Keratinocyte (primary cell): Measurements from ENCODE around the gene MANF. TPM values are rescaled to one million over a fixed set of nuclear protein-coding genes. Genes with fewer than 3 reads are reported as not detected.

Experiments
- DNase-seq: peaks from one replicate; pipeline ENCODE4 v3.0.0-alpha.2; 2011; ENCODE audit warnings: low read depth, missing footprints, low spot score
- FAIRE-seq: peaks from 2 replicates; lab custom pipeline; 2011; peaks lifted over from hg19 to GRCh38; lab: Jason Lieb, UNC
- H2AFZ ChIP-seq: 2 replicates; pipeline ENCODE4 v1.6.0; 2012; ENCODE audit warnings: low read length, control low read depth, inconsistent platforms; ENCODE audit not compliant: control insufficient read depth
- H3K27ac ChIP-seq: 2 replicates; pipeline ENCODE4 v1.5.1; 2011; ENCODE audit warnings: low read length; ENCODE audit not compliant: control insufficient read depth, insufficient read depth
- H3K27me3 ChIP-seq: 3 replicates; pipeline ENCODE4 v1.6.0; 2011; ENCODE audit warnings: low read length; ENCODE audit not compliant: control insufficient read depth, insufficient read depth; ENCODE audit errors: extremely low read depth
- H3K36me3 ChIP-seq, 2 experiments: 2 replicates in 1 of 2; 3 replicates in 1 of 2; pipeline ENCODE4 v1.5.1; 2011; ENCODE audit warnings: low read length in 2 of 2, mild to moderate bottlenecking in 1 of 2; ENCODE audit not compliant: control insufficient read depth in 2 of 2, insufficient read depth in 2 of 2; ENCODE audit errors: extremely low read depth in 1 of 2
- H3K4me1 ChIP-seq: 3 replicates; pipeline ENCODE4 v1.5.1; 2011; ENCODE audit warnings: low read length; ENCODE audit not compliant: control insufficient read depth, insufficient read depth; ENCODE audit errors: extremely low read depth
- H3K4me2 ChIP-seq: 3 replicates; pipeline ENCODE4 v1.6.0; 2011; ENCODE audit warnings: low read depth, low read length; ENCODE audit not compliant: control insufficient read depth, insufficient read depth; ENCODE audit errors: extremely low read depth
- H3K4me3 ChIP-seq, 3 experiments: fragments of 200-600 bp in 1 of 3; sonication (generic) in 1 of 3; 2 replicates in 2 of 3; 3 replicates in 1 of 3; pipeline ENCODE4 v1.5.1; 2011 to 2016; ENCODE audit warnings: low read length in 3 of 3, mild to moderate bottlenecking in 3 of 3, control low read depth in 2 of 3, inconsistent platforms in 1 of 3, low read depth in 1 of 3, mixed read lengths in 1 of 3, mixed run types in 1 of 3, moderate library complexity in 1 of 3; ENCODE audit not compliant: control insufficient read depth in 2 of 3, insufficient read depth in 2 of 3; ENCODE audit errors: extremely low read depth in 1 of 3
- H3K79me2 ChIP-seq: 2 replicates; pipeline ENCODE4 v1.6.0; 2012; ENCODE audit warnings: low read length; ENCODE audit not compliant: control insufficient read depth, insufficient read depth
- H3K9ac ChIP-seq: 3 replicates; pipeline ENCODE4 v1.6.0; 2011; ENCODE audit warnings: low read length; ENCODE audit not compliant: control insufficient read depth, insufficient read depth; ENCODE audit errors: extremely low read depth
- H3K9me1 ChIP-seq: 3 replicates; pipeline ENCODE4 v1.6.0; 2011; ENCODE audit warnings: low read length; ENCODE audit not compliant: control insufficient read depth, insufficient read depth; ENCODE audit errors: extremely low read depth
- H3K9me3 ChIP-seq: 2 replicates; pipeline ENCODE4 v1.5.1; 2012; ENCODE audit warnings: low read depth, low read length; ENCODE audit not compliant: control insufficient read depth
- H4K20me1 ChIP-seq: 3 replicates; pipeline ENCODE4 v1.6.0; 2011; ENCODE audit warnings: low read length; ENCODE audit not compliant: control insufficient read depth, insufficient read depth; ENCODE audit errors: extremely low read depth
- EZH2 ChIP-seq: IDR thresholded peaks from one replicate; pipeline ENCODE4 v1.6.1; 2012; ENCODE audit warnings: inconsistent platforms, mild to moderate bottlenecking, low read length, moderate library complexity
- dilution Hi-C: fragments of 300-500 bp; cut with MboI; formaldehyde crosslinking; loops from one replicate; pipeline ENCODE4 v1.7.0; 2020; ENCODE audit warnings: low sequenced_read_pairs; ENCODE audit not compliant: extremely low pct_ligation_motif_present
- polyA plus RNA-seq, 5 experiments: library from polyadenylated mRNA; depleted of rRNA in 3 of 5; stranded (reverse) in 3 of 5; stranded (forward) in 1 of 5; unstranded in 1 of 5; fragments of >200 nt; gene quantifications; 1 replicate in 1 of 5; 2 replicates in 3 of 5; 3 replicates in 1 of 5; pipeline versions ENCODE4 v1.2.1 to v1.2.3, GENCODE V29; 2011 to 2012; ENCODE audit warnings: missing spikeins in 2 of 5, low read depth in 1 of 5, low replicate concordance in 1 of 5
- TF ChIP-seq, protein P1 (sequence below), 3 experiments: IDR thresholded peaks in 1 of 3; conservative IDR thresholded peaks in 1 of 3; optimal IDR thresholded peaks in 1 of 3; 2 replicates in 2 of 3; 3 replicates in 1 of 3; pipeline versions ENCODE3 to v1.5.1; 2011; ENCODE audit warnings: low read length in 3 of 3, mild to moderate bottlenecking in 3 of 3, moderate library complexity in 2 of 3, control low read depth in 1 of 3, inconsistent platforms in 1 of 3; ENCODE audit not compliant: insufficient read depth in 2 of 3; ENCODE audit errors: extremely low read depth in 1 of 3

MANF gene
- polyA plus RNA-seq, 1 donor (not counting 4 experiments of a cell fraction or from before 2014, with no cell fraction given) = 143 TPM

DNA sequence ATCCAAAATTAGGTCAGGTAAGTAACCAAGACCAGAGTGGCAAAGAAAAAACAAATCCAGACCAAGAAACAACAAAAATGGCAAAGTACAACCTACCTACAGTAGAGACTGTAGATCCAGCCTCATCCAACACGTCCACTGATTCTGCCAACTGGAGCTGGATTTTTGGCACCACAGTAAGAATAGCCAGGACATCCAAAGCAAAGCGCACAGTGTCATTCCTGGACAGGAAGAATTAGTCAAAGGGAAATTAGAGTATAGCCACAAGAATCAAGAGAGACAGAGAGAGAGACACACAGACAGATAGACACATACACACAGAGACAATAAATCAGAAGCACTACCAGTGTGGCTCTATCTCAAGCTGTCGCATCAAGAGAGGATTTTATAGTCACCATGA, 37.1 kb downstream of the MANF start:
- H3K36me3 ChIP-seq = peaks cover 6 to 19% of the 10 kb centered on the region in 2 experiments
- H3K4me1 ChIP-seq = no peaks in the 10 kb centered on the region
- H3K4me3 ChIP-seq = no peak overlapping the region
- H3K9me1 ChIP-seq = no peaks in the 10 kb centered on the region
- DNase-seq = no peak
- no peak for FAIRE-seq
- H3K4me2 ChIP-seq = no peak overlapping the region
- H3K79me2 ChIP-seq = no peaks in the 10 kb centered on the region
- H4K20me1 ChIP-seq = no peaks in the 10 kb centered on the region
- H3K27me3 ChIP-seq = no peaks in the 10 kb centered on the region
- H3K9ac ChIP-seq = no peak overlapping the region
- no peaks in the 10 kb centered on the region for H3K9me3 ChIP-seq
- dilution Hi-C loops = no loop called here
- TF ChIP-seq EZH2 = no peak
- TF ChIP-seq, protein P1, sequence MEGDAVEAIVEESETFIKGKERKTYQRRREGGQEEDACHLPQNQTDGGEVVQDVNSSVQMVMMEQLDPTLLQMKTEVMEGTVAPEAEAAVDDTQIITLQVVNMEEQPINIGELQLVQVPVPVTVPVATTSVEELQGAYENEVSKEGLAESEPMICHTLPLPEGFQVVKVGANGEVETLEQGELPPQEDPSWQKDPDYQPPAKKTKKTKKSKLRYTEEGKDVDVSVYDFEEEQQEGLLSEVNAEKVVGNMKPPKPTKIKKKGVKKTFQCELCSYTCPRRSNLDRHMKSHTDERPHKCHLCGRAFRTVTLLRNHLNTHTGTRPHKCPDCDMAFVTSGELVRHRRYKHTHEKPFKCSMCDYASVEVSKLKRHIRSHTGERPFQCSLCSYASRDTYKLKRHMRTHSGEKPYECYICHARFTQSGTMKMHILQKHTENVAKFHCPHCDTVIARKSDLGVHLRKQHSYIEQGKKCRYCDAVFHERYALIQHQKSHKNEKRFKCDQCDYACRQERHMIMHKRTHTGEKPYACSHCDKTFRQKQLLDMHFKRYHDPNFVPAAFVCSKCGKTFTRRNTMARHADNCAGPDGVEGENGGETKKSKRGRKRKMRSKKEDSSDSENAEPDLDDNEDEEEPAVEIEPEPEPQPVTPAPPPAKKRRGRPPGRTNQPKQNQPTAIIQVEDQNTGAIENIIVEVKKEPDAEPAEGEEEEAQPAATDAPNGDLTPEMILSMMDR (optimal IDR thresholded peaks at IDR 0.05 in 1 of 3, IDR thresholded peaks at IDR 0.05 in 1 of 3, conservative IDR thresholded peaks at IDR 0.05 in 1 of 3; ENCODE audit: extremely low read depth in 1 of 3, insufficient read depth in 2 of 3, low read length in 3 of 3) = no peak
- no peak overlapping the region for H2AFZ ChIP-seq
- no peak overlapping the region for H3K27ac ChIP-seq

DNA sequence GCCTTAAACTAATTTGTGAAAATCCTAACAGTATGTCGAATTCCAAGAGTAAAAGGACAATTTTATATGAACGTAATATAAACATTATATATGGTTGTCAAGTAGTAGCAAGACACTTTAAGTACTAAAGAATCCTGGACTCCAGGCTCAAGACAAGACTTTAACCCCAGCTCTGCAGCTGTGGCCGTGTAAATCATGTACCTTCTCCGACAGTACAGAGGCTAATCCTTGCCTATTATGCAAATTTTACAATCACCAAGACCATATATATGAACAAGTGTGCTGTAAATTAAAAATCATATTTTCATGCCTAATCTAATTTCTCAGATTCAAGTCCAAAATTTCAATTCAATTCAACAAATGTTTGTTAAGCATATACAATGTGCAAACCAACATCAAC, 41.8 kb downstream of the MANF start:
- H3K9me3 ChIP-seq = no peaks in the 10 kb centered on the region
- no peaks in the 10 kb centered on the region for H3K4me1 ChIP-seq
- no peaks in the 10 kb centered on the region for H3K9me1 ChIP-seq
- no peak overlapping the region for H3K9ac ChIP-seq
- TF ChIP-seq, protein P1 (optimal IDR thresholded peaks at IDR 0.05 in 1 of 3, IDR thresholded peaks at IDR 0.05 in 1 of 3, conservative IDR thresholded peaks at IDR 0.05 in 1 of 3; ENCODE audit: extremely low read depth in 1 of 3, insufficient read depth in 2 of 3, low read length in 3 of 3) = no peak
- no peaks in the 10 kb centered on the region for H3K79me2 ChIP-seq
- DNase-seq (no peak), FAIRE-seq (no peak)
- H2AFZ ChIP-seq = no peak overlapping the region
- peaks cover 8 to 16% of the 10 kb centered on the region in 2 experiments for H3K36me3 ChIP-seq
- no peaks in the 10 kb centered on the region for H4K20me1 ChIP-seq
- dilution Hi-C loops = no loop called here
- no peak overlapping the region for H3K4me3 ChIP-seq
- H3K4me2 ChIP-seq = no peak overlapping the region
- H3K27ac ChIP-seq = no peak overlapping the region
- H3K27me3 ChIP-seq = no peaks in the 10 kb centered on the region
